HG03460 (cell line): ENCODE results near the gene GXYLT1.
A peak's percentile ranks its signal among the peaks of the same experiment; 100 is the strongest.
"Not testable (repeated sequence)": the region's sequence is repeated elsewhere in the genome, so short reads cannot be mapped to it uniquely, and the experiment has no call there.

Experiments used
- ATAC-seq: cut with Tn5 transposase; IDR thresholded peaks from one replicate; pipeline ENCODE4 v1.9.1; 2021; ENCODE audit not compliant: unreplicated experiment

GXYLT1 gene

GRCh38 chr12:42145552-42146215, 1.0 kb upstream of the GXYLT1 start:
- ATAC-seq, result no peak

- ATAC-seq, result peak; percentile 1
These were observed 499 bp upstream of the GXYLT1 start for GRCh38 chr12:42145197-42145549.

- ATAC-seq, result no peak
These were observed 591 bp downstream of the GXYLT1 start for GRCh38 chr12:42144158-42144407.

GRCh38 chr12:42143452-42144157, 1.1 kb downstream of the GXYLT1 start:
- ATAC-seq, result peak; percentile 3

GRCh38 chr12:42141981-42142606, 2.6 kb downstream of the GXYLT1 start:
- no peak for ATAC-seq

GRCh38 chr12:42140901-42141300, 3.8 kb downstream of the GXYLT1 start:
- no peak for ATAC-seq

- ATAC-seq, result no peak
These were observed 9.3 kb downstream of the GXYLT1 start for GRCh38 chr12:42135259-42135814.

- no peak for ATAC-seq
These were observed 13.8 kb downstream of the GXYLT1 start for GRCh38 chr12:42130672-42131402.

- ATAC-seq, result no peak
These were observed 15.0 kb downstream of the GXYLT1 start for GRCh38 chr12:42129595-42130204.

GRCh38 chr12:42128888-42129287, 15.8 kb downstream of the GXYLT1 start:
- no peak for ATAC-seq

GRCh38 chr12:42128327-42128726, 16.3 kb downstream of the GXYLT1 start:
- no peak for ATAC-seq

GRCh38 chr12:42126963-42127362, 17.7 kb downstream of the GXYLT1 start:
- ATAC-seq, result no peak

- no peak for ATAC-seq
These were observed 19.3 kb downstream of the GXYLT1 start for GRCh38 chr12:42125388-42125767.

GRCh38 chr12:42124764-42125387, 19.8 kb downstream of the GXYLT1 start:
- ATAC-seq, result no peak

GRCh38 chr12:42119085-42119633, 25.5 kb downstream of the GXYLT1 start:
- ATAC-seq, result no peak

- no peak for ATAC-seq
These were observed 26.4 kb downstream of the GXYLT1 start for GRCh38 chr12:42118136-42118879.

- no peak for ATAC-seq
These were observed 35.6 kb downstream of the GXYLT1 start for GRCh38 chr12:42109031-42109430.

- ATAC-seq, result not testable (repeated sequence)
These were observed 37.9 kb downstream of the GXYLT1 start for GRCh38 chr12:42106791-42107190.

- no peak for ATAC-seq
These were observed 39.9 kb downstream of the GXYLT1 start for GRCh38 chr12:42104784-42105183.

GRCh38 chr12:42104087-42104486, 40.6 kb downstream of the GXYLT1 start:
- no peak for ATAC-seq
